Bronchial epithelial cell (primary cell): ENCODE measurements around the gene IFT122. TPM values are rescaled to one million over a fixed set of nuclear protein-coding genes. Genes with fewer than 3 reads are reported as not detected.
A peak's percentile ranks its signal among the peaks of the same experiment; 100 is the strongest.
"Not testable (repeated sequence)": the region's sequence is repeated elsewhere in the genome, so short reads cannot be mapped to it uniquely, and the experiment has no call there.

Experiments used
- DNase-seq: peaks from one replicate; pipeline ENCODE4 v3.0.0-alpha.2; 2010; ENCODE audit warnings: low read depth
- FAIRE-seq: peaks from 2 replicates; lab custom pipeline; 2011; peaks lifted over from hg19 to GRCh38; lab: Jason Lieb, UNC
- H3K27me3 ChIP-seq: 2 replicates; pipeline ENCODE4 v1.5.1; 2011; ENCODE audit warnings: low read length; ENCODE audit not compliant: control insufficient read depth, insufficient read depth
- H3K36me3 ChIP-seq: 2 replicates; pipeline ENCODE4 v1.5.1; 2011; ENCODE audit warnings: low read length; ENCODE audit not compliant: control insufficient read depth, insufficient read depth
- H3K4me3 ChIP-seq: 2 replicates; pipeline ENCODE4 v1.5.1; 2011; ENCODE audit warnings: mild to moderate bottlenecking, low read depth, low read length, control low read depth
- CTCF ChIP-seq: IDR thresholded peaks from 2 replicates; pipeline ENCODE4 v1.5.1; 2011; ENCODE audit warnings: mild to moderate bottlenecking, moderate library complexity, low read length, control low read depth, inconsistent platforms; ENCODE audit not compliant: insufficient read depth, severe bottlenecking
- total RNA-seq: library from RNA; depleted of rRNA; stranded (reverse); fragments of >200 nt; gene quantifications from 2 replicates; pipeline ENCODE4 v1.2.1, GENCODE V29; 2014

IFT122 gene
- total RNA-seq, 1 donor from 2014 or later: 10.0 TPM

GRCh38 chr3:129507181-129507831, 67.3 kb downstream of the IFT122 start:
- Histone ChIP-seq H3K36me3 (no peaks in the 10 kb centered on the region), H3K27me3 (no peaks in the 10 kb centered on the region), H3K4me3 (no peak overlapping the region)
- DNase-seq: no peak
- no peak for FAIRE-seq
- no peak for TF ChIP-seq CTCF

- no peaks in the 10 kb centered on the region for H3K36me3 ChIP-seq
- H3K27me3 ChIP-seq: no peaks in the 10 kb centered on the region
- TF ChIP-seq CTCF: no peak
- no peak for DNase-seq
- peak; percentile 77 for FAIRE-seq
- no peak overlapping the region for H3K4me3 ChIP-seq
Measured at GRCh38 chr3:129512595-129512994, 72.6 kb downstream of the IFT122 start.

- no peak overlapping the region for H3K4me3 ChIP-seq
- FAIRE-seq (no peak), DNase-seq (no peak)
- H3K36me3 ChIP-seq: no peaks in the 10 kb centered on the region
- no peaks in the 10 kb centered on the region for H3K27me3 ChIP-seq
- no peak for TF ChIP-seq CTCF
Measured at GRCh38 chr3:129513705-129514104, 73.7 kb downstream of the IFT122 start.

- no peaks in the 10 kb centered on the region for H3K36me3 ChIP-seq
- no peak for TF ChIP-seq CTCF
- no peak for FAIRE-seq
- no peak overlapping the region for H3K4me3 ChIP-seq
- H3K27me3 ChIP-seq: no peaks in the 10 kb centered on the region
- no peak for DNase-seq
Measured at GRCh38 chr3:129514110-129514509, 74.1 kb downstream of the IFT122 start.

GRCh38 chr3:129514563-129514962, 74.5 kb downstream of the IFT122 start:
- Histone ChIP-seq H3K4me3 (no peak overlapping the region), H3K27me3 (no peaks in the 10 kb centered on the region), H3K36me3 (no peaks in the 10 kb centered on the region)
- DNase-seq (no peak), FAIRE-seq (no peak)
- no peak for TF ChIP-seq CTCF

GRCh38 chr3:129515108-129515820, 75.2 kb downstream of the IFT122 start:
- H3K36me3 ChIP-seq, H3K4me3 ChIP-seq: not testable (repeated sequence)

GRCh38 chr3:129515821-129516432, 75.9 kb downstream of the IFT122 start:
- FAIRE-seq: peak; percentile 77
- not testable (repeated sequence) for H3K4me3 ChIP-seq, DNase-seq, H3K36me3 ChIP-seq, H3K27me3 ChIP-seq

More at GRCh38 chr3:129515108-129515820, 75.2 kb downstream of the IFT122 start:
- not testable (repeated sequence) for H3K27me3 ChIP-seq, DNase-seq
- peak; percentile 50 for FAIRE-seq
